Measurements from ENCODE around the gene PIWIL1. TPM values are rescaled to one million over a fixed set of nuclear protein-coding genes. Genes with fewer than 3 reads are reported as not detected.

PIWIL1 gene
- polyA plus RNA-seq, 2 of the 4 experiments (the other 2 are of a cell fraction) = not detected

DNA sequence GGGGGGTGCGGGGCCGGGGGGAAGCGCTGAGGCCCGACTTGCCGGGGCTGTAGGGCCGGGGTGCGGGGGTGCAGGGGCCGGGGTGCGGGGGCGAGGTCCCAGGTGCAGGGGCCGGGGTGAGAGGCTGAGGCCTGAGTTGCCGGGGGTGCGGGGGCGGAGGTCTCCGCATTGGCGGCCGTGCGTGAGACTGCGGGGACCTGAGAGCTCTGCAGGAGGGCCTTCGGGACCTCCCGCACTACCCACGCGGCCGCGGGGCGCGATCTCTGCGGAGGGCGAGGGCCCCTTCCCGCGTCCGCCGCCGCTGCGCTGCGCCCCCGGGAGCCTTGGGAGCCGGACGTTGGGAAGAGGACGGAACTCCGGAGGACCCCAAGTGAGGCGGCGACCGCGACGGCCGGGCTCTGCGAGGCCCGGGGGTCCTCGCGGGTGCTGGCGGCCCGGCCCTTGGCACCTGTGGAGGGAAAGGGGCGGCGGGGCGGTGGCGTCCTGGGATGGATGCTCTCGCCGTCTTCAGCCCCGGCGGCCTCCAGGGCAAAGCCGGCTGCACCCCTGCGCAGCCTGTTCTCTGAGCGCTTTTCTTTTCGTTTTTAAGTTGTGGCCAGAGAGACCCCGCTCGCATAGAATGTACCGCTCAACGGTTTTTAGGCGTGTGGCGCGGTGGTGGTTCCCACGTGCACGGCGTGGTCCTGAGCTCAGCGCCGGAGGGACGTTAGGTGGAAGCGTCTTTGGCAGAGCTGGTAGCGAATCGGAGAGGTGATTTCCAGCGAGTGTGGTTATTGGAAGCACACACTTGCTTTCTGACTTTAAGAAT lies 1.3 kb downstream of the PIWIL1 start:
- no peak for DNase-seq (ENCODE audit: low read depth in 1 of 2, low spot score in 1 of 2)
- Histone ChIP-seq H3K4me3 (no peak overlapping the region), H3K27ac (no peak overlapping the region), H3K9me3 (no peaks in the 10 kb centered on the region; the same call in 1 of the 3 replicates), H3K4me2 (no peak overlapping the region), H3K4me1 (no peaks in the 10 kb centered on the region)
- CTCF ChIA-PET = interaction anchor here (0.7 to 2.0 kb wide), 4 partner anchors 12 to 297 kb away, joined by 3 to 6 read pairs (median 4); no protein-coding TSS in a partner anchor
- no peak for FAIRE-seq
- 81% methylated on average over 54 of the region's 82 CpGs for WGBS (ENCODE audit: missing lambda C conversion rate)
- POLR2A ChIA-PET = no interaction called here
- no peak for ATAC-seq
- TF ChIP-seq HOXA7 (CRISPR knock-in tag; IDR thresholded peaks at IDR 0.05) (no peak), CBX8 (IDR thresholded peaks at IDR 0.05) (no peak), JUN (IDR thresholded peaks at IDR 0.05) (no peak), ZFP36 (IDR thresholded peaks at IDR 0.05; ENCODE audit: borderline replicate concordance, partially characterized antibody) (no peak), NR3C1 (IDR thresholded peaks at IDR 0.05) (no peak), TP53 (CRISPR knock-in tag; IDR thresholded peaks at IDR 0.05) (no peak), MAZ (IDR thresholded peaks at IDR 0.05; ENCODE audit: borderline replicate concordance, low read depth, low read length) (no peak), CHD2 (IDR thresholded peaks at IDR 0.05; ENCODE audit: low read length, partially characterized antibody) (no peak), HEYL (CRISPR knock-in tag; IDR thresholded peaks at IDR 0.05) (no peak), EHMT2 (IDR thresholded peaks at IDR 0.05; ENCODE audit: low read depth) (no peak), ZSCAN20 (CRISPR knock-in tag; IDR thresholded peaks at IDR 0.05) (no peak)
- TF ChIP-seq, protein P1, sequence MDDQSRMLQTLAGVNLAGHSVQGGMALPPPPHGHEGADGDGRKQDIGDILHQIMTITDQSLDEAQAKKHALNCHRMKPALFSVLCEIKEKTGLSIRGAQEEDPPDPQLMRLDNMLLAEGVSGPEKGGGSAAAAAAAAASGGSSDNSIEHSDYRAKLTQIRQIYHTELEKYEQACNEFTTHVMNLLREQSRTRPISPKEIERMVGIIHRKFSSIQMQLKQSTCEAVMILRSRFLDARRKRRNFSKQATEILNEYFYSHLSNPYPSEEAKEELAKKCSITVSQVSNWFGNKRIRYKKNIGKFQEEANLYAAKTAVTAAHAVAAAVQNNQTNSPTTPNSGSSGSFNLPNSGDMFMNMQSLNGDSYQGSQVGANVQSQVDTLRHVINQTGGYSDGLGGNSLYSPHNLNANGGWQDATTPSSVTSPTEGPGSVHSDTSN (IDR thresholded peaks at IDR 0.05) = no peak
- TF ChIP-seq, protein P2, sequence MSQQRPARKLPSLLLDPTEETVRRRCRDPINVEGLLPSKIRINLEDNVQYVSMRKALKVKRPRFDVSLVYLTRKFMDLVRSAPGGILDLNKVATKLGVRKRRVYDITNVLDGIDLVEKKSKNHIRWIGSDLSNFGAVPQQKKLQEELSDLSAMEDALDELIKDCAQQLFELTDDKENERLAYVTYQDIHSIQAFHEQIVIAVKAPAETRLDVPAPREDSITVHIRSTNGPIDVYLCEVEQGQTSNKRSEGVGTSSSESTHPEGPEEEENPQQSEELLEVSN (IDR thresholded peaks at IDR 0.05; ENCODE audit: borderline replicate concordance, low read depth) = no peak
- TF ChIP-seq, protein P3, sequence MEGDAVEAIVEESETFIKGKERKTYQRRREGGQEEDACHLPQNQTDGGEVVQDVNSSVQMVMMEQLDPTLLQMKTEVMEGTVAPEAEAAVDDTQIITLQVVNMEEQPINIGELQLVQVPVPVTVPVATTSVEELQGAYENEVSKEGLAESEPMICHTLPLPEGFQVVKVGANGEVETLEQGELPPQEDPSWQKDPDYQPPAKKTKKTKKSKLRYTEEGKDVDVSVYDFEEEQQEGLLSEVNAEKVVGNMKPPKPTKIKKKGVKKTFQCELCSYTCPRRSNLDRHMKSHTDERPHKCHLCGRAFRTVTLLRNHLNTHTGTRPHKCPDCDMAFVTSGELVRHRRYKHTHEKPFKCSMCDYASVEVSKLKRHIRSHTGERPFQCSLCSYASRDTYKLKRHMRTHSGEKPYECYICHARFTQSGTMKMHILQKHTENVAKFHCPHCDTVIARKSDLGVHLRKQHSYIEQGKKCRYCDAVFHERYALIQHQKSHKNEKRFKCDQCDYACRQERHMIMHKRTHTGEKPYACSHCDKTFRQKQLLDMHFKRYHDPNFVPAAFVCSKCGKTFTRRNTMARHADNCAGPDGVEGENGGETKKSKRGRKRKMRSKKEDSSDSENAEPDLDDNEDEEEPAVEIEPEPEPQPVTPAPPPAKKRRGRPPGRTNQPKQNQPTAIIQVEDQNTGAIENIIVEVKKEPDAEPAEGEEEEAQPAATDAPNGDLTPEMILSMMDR (IDR thresholded peaks at IDR 0.05) = no peak
- TF ChIP-seq, protein P4, sequence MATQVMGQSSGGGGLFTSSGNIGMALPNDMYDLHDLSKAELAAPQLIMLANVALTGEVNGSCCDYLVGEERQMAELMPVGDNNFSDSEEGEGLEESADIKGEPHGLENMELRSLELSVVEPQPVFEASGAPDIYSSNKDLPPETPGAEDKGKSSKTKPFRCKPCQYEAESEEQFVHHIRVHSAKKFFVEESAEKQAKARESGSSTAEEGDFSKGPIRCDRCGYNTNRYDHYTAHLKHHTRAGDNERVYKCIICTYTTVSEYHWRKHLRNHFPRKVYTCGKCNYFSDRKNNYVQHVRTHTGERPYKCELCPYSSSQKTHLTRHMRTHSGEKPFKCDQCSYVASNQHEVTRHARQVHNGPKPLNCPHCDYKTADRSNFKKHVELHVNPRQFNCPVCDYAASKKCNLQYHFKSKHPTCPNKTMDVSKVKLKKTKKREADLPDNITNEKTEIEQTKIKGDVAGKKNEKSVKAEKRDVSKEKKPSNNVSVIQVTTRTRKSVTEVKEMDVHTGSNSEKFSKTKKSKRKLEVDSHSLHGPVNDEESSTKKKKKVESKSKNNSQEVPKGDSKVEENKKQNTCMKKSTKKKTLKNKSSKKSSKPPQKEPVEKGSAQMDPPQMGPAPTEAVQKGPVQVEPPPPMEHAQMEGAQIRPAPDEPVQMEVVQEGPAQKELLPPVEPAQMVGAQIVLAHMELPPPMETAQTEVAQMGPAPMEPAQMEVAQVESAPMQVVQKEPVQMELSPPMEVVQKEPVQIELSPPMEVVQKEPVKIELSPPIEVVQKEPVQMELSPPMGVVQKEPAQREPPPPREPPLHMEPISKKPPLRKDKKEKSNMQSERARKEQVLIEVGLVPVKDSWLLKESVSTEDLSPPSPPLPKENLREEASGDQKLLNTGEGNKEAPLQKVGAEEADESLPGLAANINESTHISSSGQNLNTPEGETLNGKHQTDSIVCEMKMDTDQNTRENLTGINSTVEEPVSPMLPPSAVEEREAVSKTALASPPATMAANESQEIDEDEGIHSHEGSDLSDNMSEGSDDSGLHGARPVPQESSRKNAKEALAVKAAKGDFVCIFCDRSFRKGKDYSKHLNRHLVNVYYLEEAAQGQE (IDR thresholded peaks at IDR 0.05) = no peak

DNA sequence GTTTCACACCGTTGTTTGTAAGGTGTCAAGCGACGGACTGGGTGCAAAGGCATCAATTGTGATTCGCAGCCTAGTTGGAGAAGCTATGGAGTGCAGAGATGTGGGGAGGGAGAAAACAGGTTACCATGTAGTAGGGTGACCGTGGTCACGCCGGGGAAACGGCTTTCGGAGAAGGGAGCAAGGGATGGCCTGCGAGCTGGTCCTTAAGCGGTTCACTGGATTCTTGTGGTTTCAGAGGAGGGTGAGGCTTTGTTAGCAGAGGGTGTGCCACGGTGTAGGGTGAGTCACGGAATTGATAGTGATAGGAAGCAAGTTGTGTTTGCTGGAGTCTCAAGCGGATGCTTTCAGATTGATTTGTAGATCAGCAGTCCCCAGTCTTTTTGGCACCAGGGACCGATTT lies 2.3 kb downstream of the PIWIL1 start:
- DNase-seq (ENCODE audit: low read depth in 1 of 2, low spot score in 1 of 2) (peak; percentile 17 to 24), FAIRE-seq (no peak), ATAC-seq (peak; percentile 45 to 55; a peak in 4 of 6 replicates)
- Histone ChIP-seq H3K27ac (no peak overlapping the region), H3K4me1 (no peaks in the 10 kb centered on the region), H3K9me3 (no peaks in the 10 kb centered on the region; the same call in 1 of the 3 replicates), H3K4me2 (peak overlapping the region; percentile 30; the same call in 1 of the 3 replicates), H3K4me3 (no peak overlapping the region)
- TF ChIP-seq ZSCAN20 (CRISPR knock-in tag; IDR thresholded peaks at IDR 0.05) (no peak), HEYL (CRISPR knock-in tag; IDR thresholded peaks at IDR 0.05) (no peak), EHF (CRISPR knock-in tag; IDR thresholded peaks at IDR 0.05) (no peak), ZFP36 (IDR thresholded peaks at IDR 0.05; ENCODE audit: borderline replicate concordance, partially characterized antibody) (no peak), CHD4 (IDR thresholded peaks at IDR 0.05; ENCODE audit: borderline replicate concordance) (no peak), FOSB (CRISPR knock-in tag; IDR thresholded peaks at IDR 0.05) (no peak), CEBPB (IDR thresholded peaks at IDR 0.05) (no peak), NR3C1 (IDR thresholded peaks at IDR 0.05) (no peak), GATA3 (IDR thresholded peaks at IDR 0.05; ENCODE audit: borderline replicate concordance) (no peak), FOXS1 (CRISPR knock-in tag; IDR thresholded peaks at IDR 0.05) (no peak), HOXB13 (CRISPR knock-in tag; IDR thresholded peaks at IDR 0.05; ENCODE audit: low read depth) (no peak), ESRRA (IDR thresholded peaks at IDR 0.05; ENCODE audit: borderline replicate concordance, low read length) (no peak), MAZ (IDR thresholded peaks at IDR 0.05; ENCODE audit: borderline replicate concordance, low read depth, low read length) (no peak), POLR2AphosphoS2 (conservative IDR thresholded peaks at IDR 0.05; ENCODE audit: low read length) (no peak), EP300 (IDR thresholded peaks at IDR 0.05) (no peak), CHD2 (IDR thresholded peaks at IDR 0.05; ENCODE audit: low read length, partially characterized antibody) (no peak)
- TF ChIP-seq, protein P5, sequence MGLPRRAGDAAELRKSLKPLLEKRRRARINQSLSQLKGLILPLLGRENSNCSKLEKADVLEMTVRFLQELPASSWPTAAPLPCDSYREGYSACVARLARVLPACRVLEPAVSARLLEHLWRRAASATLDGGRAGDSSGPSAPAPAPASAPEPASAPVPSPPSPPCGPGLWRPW (IDR thresholded peaks at IDR 0.05) = no peak
- ChIA-PET POLR2A (no interaction called here), CTCF (interaction anchor here (0.7 to 2.0 kb wide), 4 partner anchors 11 to 298 kb away, joined by 3 to 6 read pairs (median 4); no protein-coding TSS in a partner anchor)
- WGBS (ENCODE audit: missing lambda C conversion rate) = 19% methylated on average over 15 of the region's 15 CpGs
